HG02981 (cell line): Measurements from ENCODE around the gene EXOC3L1.

Source experiments
- ATAC-seq: cut with Tn5 transposase; IDR thresholded peaks from one replicate; pipeline ENCODE4 v1.9.1; 2021; ENCODE audit warnings: mild to moderate bottlenecking, moderate library complexity; ENCODE audit not compliant: unreplicated experiment

Gene EXOC3L1

DNA sequence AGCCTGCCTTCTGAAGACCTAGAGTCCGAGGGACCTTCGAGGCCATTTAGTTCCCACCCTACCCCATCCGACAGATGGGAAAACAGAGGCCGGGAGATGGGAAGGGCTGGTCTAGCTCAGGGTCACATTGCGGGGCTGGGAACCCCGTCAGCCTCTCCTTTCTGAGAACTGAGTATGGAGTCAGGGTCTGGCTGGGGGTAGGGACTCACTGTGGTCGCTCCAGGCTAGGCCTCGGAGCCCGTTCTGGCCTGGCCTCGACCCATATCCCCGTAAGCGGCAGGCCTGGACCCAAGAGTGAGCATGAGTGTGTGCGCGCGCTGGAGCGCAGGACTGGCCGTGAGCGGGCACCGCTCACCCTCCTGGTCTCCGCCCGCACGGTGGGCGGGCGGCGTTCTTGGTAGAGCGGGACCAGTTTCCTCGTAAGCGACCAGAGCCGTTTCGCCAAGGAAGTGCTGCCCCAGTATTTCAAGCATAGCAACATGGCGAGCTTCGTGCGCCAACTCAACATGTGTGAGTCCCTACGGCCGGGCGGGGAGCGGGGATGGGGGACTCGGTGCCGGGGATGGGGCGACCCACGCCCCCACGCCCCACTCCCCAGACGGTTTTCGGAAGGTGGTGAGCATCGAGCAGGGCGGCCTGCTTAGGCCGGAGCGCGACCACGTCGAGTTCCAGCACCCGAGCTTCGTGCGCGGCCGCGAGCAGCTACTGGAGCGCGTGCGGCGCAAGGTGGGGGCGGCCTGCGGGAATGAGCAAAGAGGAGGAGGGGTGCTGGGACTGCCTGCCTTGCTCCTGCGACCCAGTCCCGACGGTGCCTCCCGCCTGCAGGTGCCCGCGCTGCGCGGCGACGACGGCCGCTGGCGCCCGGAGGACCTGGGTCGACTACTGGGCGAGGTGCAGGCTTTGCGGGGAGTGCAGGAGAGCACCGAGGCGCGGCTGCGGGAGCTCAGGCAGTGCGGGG lies 24.5 kb downstream of the EXOC3L1 start:
- no peak for ATAC-seq

DNA sequence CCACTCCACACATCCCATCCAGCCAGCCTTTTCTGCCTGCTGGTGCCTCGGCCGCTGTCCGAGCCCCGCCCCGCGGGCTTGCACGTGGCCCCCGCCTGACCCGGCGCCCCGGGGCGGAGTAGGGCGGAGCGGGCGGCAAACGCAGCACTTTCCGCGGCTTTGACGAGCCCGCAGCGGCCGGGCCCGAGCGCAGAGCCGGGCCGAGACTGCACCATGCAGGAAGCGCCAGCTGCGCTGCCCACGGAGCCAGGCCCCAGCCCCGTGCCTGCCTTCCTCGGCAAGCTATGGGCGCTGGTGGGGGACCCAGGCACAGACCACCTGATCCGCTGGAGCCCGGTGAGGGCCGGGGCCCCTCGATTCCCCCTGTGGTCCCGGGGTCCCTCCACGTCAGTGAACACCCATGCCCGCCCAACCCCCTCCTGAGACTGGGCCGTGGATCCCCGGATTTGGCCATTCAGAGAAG lies 25.3 kb downstream of the EXOC3L1 start, which contains the start of gene HSF4:
Gene HSF4 (plus strand): TSS at position 147 of the 463 bp plus-strand sequence. CDS start 67 bp downstream, at position 214.
- ATAC-seq = no peak

DNA sequence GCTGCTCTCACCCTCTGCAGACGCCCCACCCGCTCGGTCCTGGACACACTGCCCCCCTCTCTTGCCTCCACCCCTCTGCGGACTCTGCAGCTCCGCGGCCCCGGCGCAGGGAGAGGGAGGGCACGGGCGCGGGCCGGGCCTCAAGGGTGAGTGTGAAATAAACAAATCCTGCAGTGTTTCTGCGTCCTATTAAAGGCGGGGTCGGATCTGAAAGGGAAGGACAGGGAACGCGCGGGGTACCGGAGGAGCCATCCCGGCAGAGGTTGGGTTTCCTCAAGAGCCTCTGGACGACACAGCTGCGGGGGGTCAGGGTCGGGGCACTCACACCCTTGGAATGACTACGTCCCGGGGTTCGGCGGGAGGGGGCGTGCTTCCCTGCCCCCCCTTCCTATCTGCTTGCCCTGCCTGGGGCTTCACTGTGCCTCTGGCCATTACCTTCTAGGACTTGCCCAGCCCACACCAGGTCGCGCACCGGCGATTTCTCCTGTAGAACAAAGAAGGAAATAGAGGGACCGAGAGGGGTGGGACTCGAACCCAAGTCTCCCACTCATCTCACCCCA lies 25.9 kb downstream of the EXOC3L1 start:
- ATAC-seq = no peak

DNA sequence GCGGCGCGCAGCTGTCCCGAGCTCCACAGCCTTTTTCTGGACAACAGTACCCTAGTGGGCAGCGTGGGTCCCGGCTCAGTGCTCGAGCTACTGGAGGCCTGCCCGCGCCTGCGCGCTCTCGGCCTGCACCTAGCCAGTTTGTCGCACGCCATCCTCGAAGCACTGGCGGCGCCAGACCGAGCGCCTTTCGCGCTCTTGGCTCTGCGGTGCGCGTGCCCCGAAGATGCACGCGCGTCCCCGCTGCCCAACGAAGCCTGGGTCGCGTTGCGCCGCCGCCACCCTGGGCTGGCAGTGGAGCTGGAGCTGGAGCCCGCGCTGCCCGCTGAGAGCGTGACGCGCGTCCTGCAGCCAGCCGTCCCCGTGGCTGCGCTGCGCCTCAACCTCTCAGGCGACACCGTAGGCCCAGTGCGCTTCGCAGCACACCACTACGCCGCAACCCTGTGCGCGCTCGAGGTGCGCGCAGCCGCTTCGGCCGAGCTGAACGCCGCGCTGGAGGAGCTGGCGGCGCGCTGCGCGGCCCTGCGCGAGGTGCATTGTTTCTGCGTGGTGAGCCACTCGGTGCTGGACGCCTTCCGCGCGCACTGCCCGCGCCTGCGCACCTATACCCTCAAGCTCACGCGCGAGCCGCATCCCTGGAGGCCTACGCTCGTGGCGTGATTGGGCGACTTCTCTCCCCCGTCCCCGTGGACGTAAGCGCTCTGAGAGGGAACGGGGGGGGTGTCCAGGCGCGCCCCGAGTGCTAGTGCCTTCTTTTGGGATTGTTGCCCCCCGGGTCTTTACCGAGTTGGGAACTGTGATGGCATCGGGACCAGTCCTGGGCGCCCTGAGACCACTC lies 26.6 kb downstream of the EXOC3L1 start:
- ATAC-seq = no peak

DNA sequence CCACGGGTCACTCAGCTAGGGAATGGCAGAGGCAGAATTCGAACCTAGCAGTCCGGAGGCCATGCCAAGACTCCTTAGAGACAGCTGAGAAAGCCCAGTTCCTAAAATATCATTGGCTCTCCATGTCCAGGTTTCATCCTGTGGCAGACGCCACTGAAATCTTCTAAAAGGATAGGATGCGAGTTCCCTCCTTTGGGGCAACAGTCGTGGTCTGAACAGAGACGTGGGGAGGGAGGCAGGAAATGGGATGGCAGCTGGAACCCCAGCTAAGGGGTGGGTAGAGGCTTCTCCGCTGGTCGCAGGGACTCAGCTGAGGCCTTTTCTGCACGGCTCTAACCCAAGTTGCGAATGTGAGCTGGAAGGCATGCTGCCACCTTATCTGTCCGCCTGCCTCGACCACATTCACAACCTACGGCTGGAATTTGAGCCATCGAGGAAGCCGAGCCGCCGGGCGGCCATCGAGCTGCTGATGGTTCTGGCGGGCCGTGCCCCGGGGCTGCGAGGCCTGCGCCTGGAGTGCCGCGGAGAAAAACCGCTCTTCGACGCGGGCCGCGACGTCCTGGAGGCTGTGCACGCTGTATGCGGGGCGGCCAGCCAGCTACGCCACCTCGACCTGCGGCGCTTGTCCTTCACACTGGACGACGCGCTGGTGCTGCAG lies 27.3 kb downstream of the EXOC3L1 start:
- ATAC-seq = no peak

DNA sequence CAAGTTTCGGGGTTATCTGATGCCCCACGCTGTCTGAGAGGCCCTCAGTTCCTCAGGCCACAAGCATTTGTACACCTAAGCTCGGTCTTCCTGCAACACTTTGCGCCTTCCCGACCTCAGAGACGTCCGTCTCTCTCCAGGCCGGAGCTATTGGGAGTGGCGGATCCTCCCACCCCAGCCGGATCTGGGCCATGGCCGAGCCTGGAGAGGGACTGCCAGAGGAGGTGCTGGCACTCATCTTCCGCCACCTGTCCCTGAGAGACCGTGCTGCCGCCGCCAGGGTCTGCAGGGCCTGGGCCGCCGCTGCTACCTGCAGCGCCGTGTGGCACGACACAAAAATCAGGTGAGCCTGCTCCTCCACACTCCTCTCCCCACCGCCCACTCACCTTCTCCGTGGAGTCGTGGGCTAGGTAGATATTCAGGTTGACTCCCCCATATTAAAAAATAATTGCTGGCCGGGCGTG lies 28.3 kb downstream of the EXOC3L1 start:
- ATAC-seq = no peak

DNA sequence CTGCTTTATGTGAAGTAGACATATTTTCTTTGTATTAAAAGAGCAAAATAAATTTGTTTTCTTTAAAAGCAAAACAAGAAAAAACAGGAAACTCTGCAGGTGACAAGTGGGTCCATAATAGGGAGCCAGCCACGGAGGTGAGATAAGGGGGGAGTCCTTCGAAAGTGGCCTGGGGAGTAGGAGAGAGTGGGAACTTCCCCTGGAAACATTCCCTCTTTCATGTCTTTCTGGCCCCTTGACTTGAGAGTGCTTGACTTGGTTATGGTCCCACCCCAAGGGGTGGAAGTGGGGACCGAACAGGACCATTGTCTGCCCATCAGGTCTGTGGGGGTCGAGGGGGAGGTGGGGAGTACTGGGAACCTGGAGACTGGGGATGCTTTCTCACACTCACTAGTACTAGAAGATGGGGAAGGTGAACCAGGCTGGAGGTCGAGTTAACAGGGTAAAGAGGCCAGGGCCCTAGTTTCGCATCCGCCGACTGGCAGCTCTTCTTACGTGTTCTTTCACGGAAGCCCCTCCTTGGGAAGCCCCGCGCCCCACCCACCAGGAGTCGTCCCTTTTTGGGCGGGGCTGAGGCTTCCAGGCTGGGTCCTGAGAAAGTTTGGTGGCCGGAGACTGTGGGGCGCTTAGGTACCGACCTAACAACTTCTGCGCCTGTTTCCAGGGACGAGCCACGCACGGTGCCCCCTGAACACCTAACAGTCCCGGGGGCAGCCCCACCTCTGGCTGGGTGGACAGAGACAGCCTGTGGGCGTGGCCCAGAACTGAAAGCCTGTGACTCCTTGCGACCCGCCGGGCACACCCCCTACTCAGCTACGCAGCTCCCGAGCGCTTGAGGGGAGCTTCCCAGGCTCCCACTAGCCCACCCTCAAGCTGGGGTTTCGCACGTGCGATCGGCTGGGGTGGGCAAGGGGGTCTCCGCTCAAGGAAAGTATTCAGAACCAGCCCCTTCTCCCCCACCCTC lies 31.0 kb downstream of the EXOC3L1 start:
- ATAC-seq = peak; percentile 38

DNA sequence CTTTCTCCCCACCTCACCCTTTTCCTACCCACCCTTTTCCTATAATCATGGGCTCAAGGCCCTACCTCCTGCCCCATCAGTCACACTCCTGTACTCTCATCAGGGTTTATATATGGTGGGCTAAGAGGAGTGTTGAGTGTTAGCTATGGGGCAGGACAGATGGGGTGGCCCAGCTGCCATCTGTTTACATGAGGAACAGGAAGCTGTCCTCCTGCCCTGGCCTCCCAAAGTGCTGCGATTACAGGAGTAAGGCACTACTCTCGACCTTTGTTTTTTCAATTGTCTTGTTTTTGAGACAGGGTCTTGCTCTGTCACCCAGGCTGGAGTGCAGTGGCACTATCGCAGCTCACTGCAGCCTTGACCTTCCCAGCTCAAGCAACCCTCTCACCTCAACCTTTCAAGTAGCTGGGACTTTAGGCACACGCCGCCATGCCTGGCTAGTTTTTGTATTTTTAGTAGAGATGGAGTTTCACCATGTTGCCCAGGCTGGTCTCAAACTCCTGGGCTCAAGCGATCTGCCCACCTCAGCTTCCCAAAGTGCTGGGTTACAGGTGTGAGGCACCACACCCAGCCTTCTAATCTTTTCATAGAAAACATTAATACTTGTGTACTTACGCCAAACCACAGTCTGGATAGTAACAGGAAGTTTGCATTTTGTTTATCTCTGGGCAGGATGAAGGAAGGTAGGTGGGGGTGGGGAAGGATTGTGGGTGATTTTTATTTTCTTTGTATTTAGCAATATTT lies 31.9 kb downstream of the EXOC3L1 start:
- ATAC-seq = no peak

DNA sequence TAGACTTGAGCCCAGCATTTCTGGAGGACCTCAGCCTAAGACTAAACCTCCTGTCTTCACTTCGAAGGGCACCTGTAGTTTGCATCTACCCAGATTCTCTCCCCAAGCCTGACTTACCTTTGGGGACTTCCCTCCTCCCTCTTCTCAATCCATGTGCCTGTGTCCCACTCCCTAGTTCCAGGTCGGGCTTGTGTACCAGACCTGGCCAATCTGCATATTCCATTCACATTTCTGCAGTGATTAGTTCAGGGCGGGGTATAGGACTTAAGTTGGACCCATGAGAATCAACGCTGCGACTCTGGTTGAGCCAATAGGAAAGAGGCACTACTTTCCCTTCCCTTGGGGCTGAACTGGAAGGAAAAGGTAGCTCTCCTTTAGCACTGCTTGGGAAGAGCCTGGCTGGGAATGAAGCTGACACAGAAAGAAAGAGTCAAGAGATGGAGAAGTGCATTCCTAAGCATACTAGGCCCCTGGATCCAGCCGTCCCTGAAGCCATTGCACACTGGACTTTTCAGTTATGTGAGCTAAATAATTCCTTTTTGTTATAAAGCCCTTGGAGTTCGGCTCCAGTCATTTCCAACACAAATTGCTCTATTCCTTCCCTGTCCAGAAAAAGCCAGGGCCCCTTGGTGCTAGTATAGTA lies 32.7 kb downstream of the EXOC3L1 start:
- no peak for ATAC-seq

DNA sequence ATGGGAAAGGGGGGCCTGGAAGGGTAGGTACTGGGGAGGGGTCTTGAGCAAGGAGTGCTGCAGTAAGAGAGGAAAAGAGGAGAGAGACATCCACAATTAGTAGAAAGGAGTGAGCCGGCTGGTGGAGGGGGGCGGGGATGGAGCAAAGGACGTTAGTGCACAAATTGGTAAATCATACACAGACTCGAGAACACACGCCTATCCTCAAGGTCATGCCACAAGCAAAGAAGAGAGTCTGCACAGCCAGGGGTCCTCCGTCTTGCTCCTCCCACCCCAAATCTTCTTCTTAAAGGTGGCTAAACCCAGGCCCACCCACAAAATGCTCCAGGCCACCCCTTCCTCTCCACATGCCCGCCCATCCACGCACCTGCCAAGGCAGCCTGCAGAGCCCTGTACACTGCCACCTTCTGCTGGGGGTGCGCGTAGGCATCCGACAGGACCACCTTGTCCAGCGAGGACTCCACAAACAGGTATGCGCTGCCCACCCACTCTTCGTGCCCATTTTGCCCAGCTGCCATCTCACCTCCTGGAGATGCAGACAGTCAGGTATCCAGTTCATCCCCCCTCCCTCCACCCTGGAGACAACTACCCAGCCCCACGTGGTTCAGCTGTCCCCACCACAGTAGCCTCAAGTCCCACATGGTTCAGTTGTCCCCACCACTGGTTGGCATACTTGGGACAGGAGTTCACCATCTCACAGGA lies 33.6 kb downstream of the EXOC3L1 start:
- ATAC-seq = no peak

DNA sequence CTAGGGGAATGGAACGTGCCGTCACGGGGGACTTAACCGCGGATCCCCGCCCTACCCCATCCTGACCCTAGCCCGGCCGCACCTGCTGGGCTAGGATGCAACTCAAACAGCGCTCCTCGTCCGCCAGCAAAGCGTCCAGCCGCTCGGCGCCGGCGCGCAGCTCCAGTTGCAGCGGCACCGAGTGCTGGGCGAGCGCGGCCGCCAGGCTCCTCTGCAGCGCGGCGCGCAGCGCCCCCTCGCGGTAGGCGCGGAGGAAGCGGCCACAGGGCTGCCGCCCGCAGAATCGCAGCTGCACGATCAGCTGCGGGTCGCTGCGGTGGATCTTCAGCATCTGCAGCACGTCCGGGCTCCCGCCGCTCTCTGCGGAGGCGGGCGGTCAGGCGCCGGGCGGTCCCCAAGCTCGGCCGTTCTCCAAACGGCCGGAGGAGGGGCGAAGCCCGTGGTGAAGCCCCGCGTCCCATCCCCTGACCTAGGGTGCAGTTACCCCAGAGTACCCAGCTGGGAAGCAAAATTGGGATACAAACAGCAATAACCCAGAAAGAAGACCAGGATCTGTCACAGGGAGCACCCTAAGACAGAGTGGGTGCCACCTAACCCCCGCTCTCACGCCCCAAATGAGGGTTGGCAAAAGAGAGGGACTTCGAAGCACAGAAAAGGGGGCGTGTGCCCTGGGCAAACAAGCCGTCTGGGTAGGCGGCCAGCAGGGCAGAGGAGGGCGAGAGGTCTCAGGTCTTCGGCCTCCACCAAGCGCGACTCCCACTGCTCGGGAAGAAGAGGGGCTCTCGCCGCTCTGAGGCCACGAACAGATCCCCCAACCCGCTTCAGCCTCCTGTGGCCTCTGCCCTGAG lies 34.4 kb downstream of the EXOC3L1 start:
- no peak for ATAC-seq

DNA sequence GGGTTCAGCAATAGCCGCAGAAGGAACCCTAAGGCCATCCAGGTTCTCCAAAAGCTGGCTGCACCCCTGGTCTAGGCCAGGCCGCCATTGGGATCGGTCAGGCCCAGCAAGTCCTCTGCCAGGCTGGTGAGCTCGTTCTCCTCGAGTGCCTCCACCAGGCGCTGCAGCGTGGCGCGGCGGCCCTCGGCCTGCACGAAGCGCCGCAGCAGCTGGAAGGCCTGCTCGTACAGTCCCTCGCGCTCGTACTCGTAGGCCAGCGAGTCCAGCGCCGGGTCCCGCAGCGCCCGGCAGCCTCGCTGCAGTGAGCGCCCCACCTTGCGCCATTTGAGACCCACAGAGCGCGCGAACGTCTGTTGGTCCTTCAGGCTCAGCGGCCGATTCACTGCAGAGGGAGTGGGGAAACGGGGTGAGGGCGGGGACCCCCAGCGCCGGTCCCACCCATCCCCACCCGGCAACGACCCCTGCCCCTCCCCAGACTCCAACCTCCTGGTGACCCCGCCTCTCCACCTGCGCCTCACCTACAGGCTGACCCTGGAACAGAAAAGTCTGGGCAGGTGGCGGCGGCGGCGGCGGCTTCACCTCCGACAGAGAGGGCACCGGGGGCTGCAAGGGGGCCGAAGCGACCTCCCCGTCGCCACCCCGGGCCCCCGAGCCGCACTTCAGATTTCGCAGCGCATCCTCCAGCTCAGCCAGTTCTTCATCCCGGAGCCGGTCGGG lies 35.2 kb downstream of the EXOC3L1 start:
- ATAC-seq = no peak

DNA sequence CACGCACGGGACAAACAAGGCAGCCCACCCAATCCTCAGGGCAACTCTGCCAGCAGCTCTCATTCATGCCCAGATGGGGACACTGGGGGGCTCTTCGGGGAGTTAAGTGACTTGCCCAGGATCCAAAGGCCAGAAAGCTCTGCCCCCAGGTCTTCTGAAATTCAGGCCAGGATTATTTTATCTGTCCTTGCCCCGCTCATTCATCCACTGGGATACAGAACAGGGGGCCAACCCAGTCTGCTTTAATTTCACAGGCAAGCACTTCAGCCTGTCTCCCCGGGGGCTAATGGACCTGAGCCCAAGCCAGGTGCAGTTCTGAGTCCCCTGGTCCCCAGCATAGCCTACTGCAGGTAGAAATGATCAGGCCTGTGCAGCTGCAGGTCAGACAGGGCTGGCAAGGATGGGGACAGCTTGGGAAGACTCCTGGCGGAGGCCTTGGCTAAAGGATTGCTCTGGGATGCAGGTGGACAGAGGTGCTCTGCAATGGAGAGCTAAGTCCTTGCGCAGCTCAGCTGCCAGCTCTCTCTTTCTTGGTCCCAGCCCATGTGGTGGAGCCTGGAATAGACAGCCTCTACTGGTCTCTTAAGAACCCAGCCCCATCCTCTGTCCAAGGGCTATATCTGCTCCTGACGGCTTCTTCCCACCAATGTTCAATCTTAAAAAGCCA lies 38.4 kb downstream of the EXOC3L1 start:
- no peak for ATAC-seq

DNA sequence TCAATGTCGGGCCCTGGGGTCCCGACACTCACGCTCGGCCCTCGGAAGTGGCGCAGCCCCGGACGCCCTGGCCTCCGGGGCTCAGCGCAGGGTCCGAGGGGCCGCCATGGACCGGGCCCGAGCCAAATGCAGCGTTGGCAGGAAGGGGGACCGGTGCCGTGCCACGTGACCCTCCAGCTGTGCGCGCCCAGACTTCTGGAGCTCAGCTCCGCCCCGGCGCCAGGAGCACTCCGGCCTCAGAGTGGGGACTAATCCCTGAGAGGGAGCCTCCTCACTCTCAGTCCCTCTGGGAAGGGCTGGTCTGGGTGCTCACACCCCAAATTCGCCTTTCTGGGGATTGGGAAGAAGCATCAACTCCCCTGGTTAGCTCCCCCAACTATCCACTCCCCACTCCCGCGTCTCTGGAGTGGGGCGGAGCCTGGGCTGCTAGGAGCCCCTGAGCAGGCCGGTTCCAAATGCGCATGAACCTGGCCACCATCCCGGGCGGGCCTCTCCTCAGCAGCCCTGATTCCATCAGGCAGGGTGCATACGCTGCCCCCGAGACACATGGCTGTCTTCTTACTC lies 39.0 kb downstream of the EXOC3L1 start, which contains the start of gene B3GNT9:
Gene B3GNT9 (minus strand): TSS at position 166 of the 564 bp plus-strand sequence. CDS start 513 bp downstream, outside the sequence.
- ATAC-seq = peak; percentile 50
